Measurements from ENCODE around the gene DDX5. TPM values are rescaled to one million over a fixed set of nuclear protein-coding genes. Genes with fewer than 3 reads are reported as not detected.

DDX5 gene
- total and polyA plus RNA-seq, 2 of the 13 experiments (the other 11 are each of a cell fraction or from before 2014, with no cell fraction given) = 503 to 684 TPM

DNA sequence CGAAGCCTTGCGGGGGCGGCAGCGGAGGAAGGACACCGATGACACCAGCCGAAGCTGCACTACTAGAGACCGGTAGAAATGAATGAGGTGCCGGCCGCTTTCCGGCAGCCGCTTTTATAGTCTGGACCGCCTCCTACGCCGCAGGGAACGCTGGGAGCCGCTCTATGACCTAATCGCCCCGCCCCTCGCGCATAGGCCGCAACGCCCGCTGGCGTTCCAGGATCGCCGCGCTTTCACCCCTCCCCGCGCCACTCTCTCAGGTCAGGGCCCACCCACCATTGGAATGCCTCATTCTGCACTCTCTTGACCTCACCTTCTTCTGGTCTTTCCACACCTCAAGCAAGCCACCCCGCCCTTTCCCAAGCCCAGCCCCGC lies at the start of gene DDX5 (continued):
- TF ChIP-seq, protein P1, sequence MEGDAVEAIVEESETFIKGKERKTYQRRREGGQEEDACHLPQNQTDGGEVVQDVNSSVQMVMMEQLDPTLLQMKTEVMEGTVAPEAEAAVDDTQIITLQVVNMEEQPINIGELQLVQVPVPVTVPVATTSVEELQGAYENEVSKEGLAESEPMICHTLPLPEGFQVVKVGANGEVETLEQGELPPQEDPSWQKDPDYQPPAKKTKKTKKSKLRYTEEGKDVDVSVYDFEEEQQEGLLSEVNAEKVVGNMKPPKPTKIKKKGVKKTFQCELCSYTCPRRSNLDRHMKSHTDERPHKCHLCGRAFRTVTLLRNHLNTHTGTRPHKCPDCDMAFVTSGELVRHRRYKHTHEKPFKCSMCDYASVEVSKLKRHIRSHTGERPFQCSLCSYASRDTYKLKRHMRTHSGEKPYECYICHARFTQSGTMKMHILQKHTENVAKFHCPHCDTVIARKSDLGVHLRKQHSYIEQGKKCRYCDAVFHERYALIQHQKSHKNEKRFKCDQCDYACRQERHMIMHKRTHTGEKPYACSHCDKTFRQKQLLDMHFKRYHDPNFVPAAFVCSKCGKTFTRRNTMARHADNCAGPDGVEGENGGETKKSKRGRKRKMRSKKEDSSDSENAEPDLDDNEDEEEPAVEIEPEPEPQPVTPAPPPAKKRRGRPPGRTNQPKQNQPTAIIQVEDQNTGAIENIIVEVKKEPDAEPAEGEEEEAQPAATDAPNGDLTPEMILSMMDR (CRISPR knock-in tag; IDR thresholded peaks at IDR 0.05) = no peak
- TF ChIP-seq, protein P2, sequence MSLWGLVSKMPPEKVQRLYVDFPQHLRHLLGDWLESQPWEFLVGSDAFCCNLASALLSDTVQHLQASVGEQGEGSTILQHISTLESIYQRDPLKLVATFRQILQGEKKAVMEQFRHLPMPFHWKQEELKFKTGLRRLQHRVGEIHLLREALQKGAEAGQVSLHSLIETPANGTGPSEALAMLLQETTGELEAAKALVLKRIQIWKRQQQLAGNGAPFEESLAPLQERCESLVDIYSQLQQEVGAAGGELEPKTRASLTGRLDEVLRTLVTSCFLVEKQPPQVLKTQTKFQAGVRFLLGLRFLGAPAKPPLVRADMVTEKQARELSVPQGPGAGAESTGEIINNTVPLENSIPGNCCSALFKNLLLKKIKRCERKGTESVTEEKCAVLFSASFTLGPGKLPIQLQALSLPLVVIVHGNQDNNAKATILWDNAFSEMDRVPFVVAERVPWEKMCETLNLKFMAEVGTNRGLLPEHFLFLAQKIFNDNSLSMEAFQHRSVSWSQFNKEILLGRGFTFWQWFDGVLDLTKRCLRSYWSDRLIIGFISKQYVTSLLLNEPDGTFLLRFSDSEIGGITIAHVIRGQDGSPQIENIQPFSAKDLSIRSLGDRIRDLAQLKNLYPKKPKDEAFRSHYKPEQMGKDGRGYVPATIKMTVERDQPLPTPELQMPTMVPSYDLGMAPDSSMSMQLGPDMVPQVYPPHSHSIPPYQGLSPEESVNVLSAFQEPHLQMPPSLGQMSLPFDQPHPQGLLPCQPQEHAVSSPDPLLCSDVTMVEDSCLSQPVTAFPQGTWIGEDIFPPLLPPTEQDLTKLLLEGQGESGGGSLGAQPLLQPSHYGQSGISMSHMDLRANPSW (CRISPR knock-in tag; IDR thresholded peaks at IDR 0.05; ENCODE audit: borderline replicate concordance) = no peak
- TF ChIP-seq FOSL1 (CRISPR knock-in tag; IDR thresholded peaks at IDR 0.05; ENCODE audit: borderline replicate concordance) = no peak
- TF ChIP-seq MLLT10 (CRISPR knock-in tag; IDR thresholded peaks at IDR 0.05) = no peak
- TF ChIP-seq RFX5 (IDR thresholded peaks at IDR 0.05; ENCODE audit: low read depth, low read length) = no peak
- TF ChIP-seq SAP130 (CRISPR knock-in tag; IDR thresholded peaks at IDR 0.05; ENCODE audit: low read depth) = peak; percentile 84; the same call in 1 of the 2 replicates
- TF ChIP-seq ZNF616 (CRISPR knock-in tag; IDR thresholded peaks at IDR 0.05; ENCODE audit: low read depth) = peak; percentile 84; the same call in 1 of the 2 replicates
- TF ChIP-seq ZNF496 (CRISPR knock-in tag; IDR thresholded peaks at IDR 0.05; ENCODE audit: insufficient replicate concordance) = no peak
- TF ChIP-seq DNMT1 (CRISPR knock-in tag; IDR thresholded peaks at IDR 0.05) = no peak
- TF ChIP-seq, protein P3, sequence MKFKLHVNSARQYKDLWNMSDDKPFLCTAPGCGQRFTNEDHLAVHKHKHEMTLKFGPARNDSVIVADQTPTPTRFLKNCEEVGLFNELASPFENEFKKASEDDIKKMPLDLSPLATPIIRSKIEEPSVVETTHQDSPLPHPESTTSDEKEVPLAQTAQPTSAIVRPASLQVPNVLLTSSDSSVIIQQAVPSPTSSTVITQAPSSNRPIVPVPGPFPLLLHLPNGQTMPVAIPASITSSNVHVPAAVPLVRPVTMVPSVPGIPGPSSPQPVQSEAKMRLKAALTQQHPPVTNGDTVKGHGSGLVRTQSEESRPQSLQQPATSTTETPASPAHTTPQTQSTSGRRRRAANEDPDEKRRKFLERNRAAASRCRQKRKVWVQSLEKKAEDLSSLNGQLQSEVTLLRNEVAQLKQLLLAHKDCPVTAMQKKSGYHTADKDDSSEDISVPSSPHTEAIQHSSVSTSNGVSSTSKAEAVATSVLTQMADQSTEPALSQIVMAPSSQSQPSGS (CRISPR knock-in tag; IDR thresholded peaks at IDR 0.05) = peak; percentile 69
- TF ChIP-seq ZNF839 (CRISPR knock-in tag; IDR thresholded peaks at IDR 0.05; ENCODE audit: borderline replicate concordance) = no peak
- no peak; the same call in 1 of the 2 replicates for TF ChIP-seq ZBTB38 (CRISPR knock-in tag; IDR thresholded peaks at IDR 0.05)
- peak; percentile 7; the same call in 1 of the 2 replicates for TF ChIP-seq ZNF441 (CRISPR knock-in tag; IDR thresholded peaks at IDR 0.05; ENCODE audit: borderline replicate concordance)
- TF ChIP-seq ZNF773 (CRISPR knock-in tag; IDR thresholded peaks at IDR 0.05; ENCODE audit: borderline replicate concordance) = 0 out of 2 replicates have a peak, but pooled peaks have one; percentile 31
- TF ChIP-seq ZBTB21 (CRISPR knock-in tag; IDR thresholded peaks at IDR 0.05) = peak; percentile 31; the same call in 1 of the 2 replicates
- TF ChIP-seq ZNF264 (CRISPR knock-in tag; IDR thresholded peaks at IDR 0.05) = no peak; the same call in 1 of the 2 replicates
- TF ChIP-seq, protein P4, sequence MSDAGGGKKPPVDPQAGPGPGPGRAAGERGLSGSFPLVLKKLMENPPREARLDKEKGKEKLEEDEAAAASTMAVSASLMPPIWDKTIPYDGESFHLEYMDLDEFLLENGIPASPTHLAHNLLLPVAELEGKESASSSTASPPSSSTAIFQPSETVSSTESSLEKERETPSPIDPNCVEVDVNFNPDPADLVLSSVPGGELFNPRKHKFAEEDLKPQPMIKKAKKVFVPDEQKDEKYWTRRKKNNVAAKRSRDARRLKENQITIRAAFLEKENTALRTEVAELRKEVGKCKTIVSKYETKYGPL (CRISPR knock-in tag; IDR thresholded peaks at IDR 0.05) = peak; percentile 91
- TF ChIP-seq ZNF724P (CRISPR knock-in tag; IDR thresholded peaks at IDR 0.05; ENCODE audit: borderline replicate concordance) = no peak
- no peak; the same call in 1 of the 2 replicates for TF ChIP-seq ZNF160 (CRISPR knock-in tag; IDR thresholded peaks at IDR 0.05)
- TF ChIP-seq MAZ (IDR thresholded peaks at IDR 0.05; ENCODE audit: borderline replicate concordance, low read depth, low read length) = peak; percentile 92; the same call in 1 of the 2 replicates
- TF ChIP-seq MAZ (CRISPR knock-in tag; IDR thresholded peaks at IDR 0.05; ENCODE audit: low read depth) = no peak
- TF ChIP-seq, protein P5, sequence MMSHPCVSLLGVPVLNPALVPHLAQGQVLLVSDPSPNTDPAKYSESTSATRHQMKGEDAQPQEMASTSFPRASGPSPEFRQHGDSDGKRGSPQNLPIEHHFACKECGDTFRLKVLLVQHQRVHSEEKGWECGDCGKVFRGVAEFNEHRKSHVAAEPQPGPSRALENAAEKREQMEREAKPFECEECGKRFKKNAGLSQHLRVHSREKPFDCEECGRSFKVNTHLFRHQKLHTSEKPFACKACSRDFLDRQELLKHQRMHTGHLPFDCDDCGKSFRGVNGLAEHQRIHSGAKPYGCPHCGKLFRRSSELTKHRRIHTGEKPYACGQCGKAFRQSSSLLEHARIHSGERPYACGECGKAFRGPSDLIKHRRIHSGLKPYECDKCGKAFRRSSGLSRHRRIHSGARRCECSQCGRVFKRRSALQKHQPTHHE (CRISPR knock-in tag; IDR thresholded peaks at IDR 0.05; ENCODE audit: borderline replicate concordance) = no peak
- TF ChIP-seq TBL1XR1 (IDR thresholded peaks at IDR 0.05; ENCODE audit: borderline replicate concordance, low read length, partially characterized antibody) = peak; percentile 35

Data from HepG2 (cell line).